IPS-11a (cell line): ENCODE results near the gene UVSSA.
"Not testable (repeated sequence)": the region's sequence is repeated elsewhere in the genome, so short reads cannot be mapped to it uniquely, and the experiment has no call there.

Source experiments
- H3K4me3 ChIP-seq: one replicate; pipeline ENCODE4 v1.5.1; 2013; ENCODE audit warnings: low read depth, low read length, control low read depth

The UVSSA gene

GRCh38 chr4:1329408-1330371 lies 17.3 kb upstream of the UVSSA start:
- no peak overlapping the region for H3K4me3 ChIP-seq

- H3K4me3 ChIP-seq = no peak overlapping the region
Measured at GRCh38 chr4:1330761-1331590, 16.0 kb upstream of the UVSSA start.

GRCh38 chr4:1331591-1332353 lies 15.2 kb upstream of the UVSSA start:
- H3K4me3 ChIP-seq = no peak overlapping the region

DNA sequence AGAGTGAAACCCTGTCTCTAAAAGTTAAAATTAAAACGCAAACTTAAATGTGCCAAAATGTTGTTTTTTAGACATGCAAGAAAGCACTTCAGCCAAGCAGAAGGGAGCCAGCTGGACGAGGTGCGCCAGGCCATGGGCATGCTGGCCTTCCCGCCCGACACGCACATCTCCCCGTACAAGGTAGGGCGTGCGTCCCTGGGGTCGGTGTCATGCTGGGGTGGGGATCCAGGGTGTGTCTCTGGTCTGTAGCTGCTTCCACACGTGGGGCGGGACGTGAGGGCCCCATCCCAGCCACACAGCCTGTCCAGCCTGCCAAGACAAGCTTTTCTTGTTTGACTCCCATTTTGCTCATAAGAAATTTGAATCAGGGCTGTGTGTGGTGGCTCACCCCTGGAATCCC lies 14.3 kb upstream of the UVSSA start:
- no peak overlapping the region for H3K4me3 ChIP-seq

DNA sequence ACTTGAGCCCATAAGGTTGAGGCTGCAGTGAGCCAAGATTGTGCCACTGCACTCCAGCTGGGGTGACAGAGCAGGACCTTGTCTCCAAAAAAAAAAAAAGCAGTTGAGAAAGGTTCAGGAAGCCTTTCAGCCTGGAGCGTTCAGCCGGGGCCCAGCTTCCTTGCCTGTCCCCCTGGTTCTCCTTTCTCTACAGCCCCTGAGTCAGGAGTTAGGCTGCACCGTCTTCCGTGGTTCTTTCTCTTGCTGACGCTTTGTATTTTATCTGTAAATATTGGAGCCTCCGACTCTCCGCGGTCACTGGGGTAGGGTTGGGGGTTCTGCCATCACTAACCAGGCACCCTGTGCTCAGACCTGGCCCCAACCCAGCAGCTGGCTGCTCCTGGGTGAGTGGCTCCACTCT lies 13.8 kb upstream of the UVSSA start:
- H3K4me3 ChIP-seq = no peak overlapping the region

DNA sequence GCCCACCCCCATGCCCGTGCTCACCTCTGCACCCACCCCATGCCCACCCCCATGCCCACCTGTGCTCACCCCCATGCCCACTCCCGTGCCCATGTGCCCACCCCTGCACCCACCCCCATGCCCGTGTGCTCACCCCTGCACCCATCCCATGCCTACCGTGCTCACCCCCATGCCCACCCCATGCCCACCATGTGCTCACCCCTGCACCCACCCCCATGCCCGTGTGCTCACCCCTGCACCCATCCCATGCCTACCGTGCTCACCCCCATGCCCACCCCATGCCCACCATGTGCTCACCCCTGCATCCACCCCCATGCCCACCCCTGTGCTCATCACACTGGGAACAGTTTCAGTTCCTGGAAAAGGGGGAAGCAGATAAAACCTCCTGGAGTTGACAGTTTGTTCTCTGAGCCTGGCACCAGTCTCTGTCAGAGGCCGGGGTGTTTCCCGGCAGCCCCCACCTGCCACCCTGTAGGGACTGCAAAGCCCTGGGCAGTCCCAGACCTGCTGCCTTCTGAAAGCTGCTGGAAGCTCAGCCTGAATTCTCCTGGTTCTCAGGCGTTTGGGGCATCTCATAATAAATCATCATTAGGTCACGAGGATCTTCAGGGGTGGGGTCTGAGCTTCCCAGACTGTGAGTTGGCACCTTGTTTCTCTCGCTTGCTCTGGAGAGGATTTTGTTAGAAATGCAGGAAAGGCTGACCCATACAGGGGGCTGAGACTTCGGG lies 13.0 kb upstream of the UVSSA start:
- H3K4me3 ChIP-seq = not testable (repeated sequence)

DNA sequence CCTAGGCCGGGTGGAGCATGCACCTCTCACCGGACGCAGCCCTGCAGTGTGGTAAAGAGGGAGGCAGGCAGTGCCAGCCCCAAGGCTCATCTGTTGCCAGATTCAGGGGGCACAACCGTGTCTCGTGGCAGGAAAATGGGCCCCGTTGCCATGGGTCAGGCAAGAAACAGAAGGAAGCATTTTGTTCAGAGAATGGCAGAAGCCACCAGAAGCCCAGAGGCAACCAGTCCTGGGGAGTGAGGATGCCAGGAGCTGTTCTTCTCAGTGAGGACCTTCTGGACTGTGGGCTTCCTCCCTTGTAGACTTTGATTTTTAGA lies 12.5 kb upstream of the UVSSA start:
- H3K4me3 ChIP-seq = no peak overlapping the region

DNA sequence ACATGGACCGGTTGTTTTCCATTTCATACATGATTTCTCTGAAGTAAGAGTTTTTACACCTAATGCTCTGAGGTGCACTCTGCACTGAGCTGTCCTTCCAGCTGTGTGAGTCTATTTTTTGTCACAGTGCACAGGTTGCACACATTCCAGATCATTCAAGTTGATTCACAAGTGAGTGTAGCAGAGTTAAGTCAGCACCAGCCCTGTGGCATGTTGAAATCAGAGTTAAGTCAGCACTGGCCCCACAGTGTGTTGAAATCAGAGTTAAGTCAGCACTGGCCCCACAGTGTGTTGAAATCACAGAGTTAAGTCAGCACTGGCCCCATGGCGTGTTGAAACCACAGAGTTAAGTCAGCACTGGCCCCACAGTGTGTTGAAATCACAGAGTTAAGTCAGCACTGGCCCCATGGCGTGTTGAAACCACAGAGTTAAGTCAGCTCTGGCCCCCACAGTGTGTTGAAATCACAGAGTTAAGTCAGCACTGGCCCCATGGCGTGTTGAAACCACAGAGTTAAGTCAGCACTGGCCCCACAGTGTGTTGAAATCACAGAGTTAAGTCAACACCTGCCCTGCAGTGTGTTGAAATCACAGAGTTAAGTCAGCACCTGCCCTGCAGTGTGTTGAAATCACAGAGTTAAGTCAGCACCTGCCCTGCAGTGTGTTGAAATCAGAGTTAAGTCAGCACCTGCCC lies 11.7 kb upstream of the UVSSA start:
- not testable (repeated sequence) for H3K4me3 ChIP-seq

DNA sequence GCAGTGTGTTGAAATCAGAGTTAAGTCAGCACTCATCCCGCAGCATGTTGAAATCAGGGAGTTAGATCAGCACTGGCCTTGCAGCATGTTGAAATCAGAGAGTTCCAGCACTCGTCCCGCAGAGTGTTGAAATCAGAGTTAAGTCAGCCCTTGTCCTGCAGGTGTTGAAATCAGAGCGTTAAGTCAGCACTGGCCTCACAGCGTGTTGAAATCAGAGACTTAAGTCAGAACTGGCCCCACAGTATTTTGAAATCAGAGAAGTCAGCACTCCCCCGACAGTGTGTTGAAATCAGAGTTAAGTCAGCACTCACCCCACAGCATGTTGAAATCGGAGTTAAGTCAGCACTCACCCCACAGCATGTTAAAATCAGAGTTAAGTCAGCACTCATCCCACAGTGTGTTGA lies 10.9 kb upstream of the UVSSA start:
- no peak overlapping the region for H3K4me3 ChIP-seq

DNA sequence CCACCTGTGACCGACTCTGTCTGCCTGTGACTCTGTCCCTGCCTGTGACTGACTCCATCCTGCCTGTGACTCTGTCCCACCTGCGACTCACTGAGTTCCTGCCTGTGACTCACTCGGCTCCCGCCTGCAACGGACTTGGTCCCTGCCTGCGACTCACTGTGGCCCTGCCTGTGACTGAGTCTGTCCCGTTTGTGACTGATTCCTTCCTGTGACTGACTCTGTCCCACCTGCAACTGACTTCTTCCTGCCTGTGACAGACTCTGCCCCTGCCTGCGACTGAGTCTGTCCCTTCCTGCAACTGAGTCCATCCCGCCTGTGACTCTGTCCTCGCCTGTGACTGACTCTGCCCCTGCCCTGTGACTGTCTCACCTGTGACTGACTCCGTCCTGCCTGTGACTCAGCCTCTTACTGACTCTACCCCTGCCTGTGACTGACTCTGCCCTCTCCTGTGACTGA lies 9.6 kb upstream of the UVSSA start:
- no peak overlapping the region for H3K4me3 ChIP-seq

DNA sequence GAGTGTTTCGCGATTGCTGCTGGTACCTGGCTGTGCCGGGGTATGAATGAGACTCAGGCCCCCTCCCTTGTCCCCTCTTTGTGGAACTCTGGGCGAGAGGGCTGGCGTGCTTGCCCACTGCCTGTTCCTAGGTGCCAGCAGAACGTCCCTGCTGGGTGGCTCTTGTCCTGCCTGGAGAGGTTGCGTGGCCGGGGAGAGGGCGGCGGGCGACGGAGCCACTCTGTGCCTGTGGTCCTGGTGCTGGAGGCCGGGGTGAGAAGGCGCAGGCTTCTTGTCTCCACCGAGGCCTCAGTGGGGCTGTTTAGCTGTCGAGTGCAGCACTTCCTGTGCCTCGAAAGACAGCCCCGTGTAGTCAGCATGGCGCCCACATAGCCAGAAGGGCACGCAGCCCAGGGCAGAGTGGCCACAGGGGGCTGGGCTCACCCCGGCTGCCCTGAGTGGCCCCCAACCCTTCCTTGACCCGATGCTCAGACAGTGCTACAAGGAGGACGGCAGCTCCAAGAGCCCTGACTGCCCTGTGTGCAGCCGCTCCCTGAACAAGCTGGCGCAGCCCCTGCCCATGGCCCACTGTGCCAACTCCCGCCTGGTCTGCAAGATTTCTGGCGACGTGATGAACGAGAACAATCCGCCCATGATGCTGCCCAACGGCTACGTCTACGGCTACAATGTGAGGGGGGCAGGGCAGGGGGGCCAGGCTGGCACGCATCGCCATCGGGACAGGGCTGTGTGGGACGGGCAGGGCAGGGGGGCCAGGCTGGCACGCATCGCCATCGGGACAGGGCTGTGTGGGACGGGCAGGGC lies 8.9 kb upstream of the UVSSA start:
- no peak overlapping the region for H3K4me3 ChIP-seq

DNA sequence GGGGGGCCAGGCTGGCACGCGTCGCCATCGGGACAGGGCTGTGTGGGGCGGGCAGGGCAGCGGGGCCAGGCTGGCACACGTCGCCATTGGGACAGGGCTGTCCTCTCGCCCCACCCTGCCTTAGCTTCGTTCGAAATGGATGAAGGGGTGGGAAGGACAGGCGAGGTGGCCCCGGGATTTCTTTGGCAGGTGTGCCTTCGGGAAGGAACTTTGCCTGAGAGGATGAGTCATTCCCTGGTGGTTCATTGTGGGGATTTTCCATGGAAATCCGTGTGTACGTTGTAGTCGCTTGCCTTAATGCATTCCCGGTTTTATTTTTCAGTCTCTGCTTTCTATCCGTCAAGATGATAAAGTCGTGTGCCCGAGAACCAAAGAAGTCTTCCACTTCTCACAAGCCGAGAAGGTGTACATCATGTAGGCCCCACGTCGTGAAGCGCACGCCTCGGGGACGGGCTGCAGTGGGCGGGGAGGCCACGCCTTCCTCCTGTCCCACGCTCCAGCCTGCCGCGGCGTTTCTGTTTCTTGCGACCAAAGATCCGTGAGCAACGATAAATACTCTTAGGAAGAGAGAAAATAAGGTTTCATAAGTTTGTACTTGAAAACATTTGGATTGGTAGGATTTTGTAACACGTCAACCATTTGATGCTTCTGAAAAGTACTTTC lies 8.1 kb upstream of the UVSSA start:
- H3K4me3 ChIP-seq = no peak overlapping the region

GRCh38 chr4:1339489-1339888 lies 7.5 kb upstream of the UVSSA start:
- no peak overlapping the region for H3K4me3 ChIP-seq

DNA sequence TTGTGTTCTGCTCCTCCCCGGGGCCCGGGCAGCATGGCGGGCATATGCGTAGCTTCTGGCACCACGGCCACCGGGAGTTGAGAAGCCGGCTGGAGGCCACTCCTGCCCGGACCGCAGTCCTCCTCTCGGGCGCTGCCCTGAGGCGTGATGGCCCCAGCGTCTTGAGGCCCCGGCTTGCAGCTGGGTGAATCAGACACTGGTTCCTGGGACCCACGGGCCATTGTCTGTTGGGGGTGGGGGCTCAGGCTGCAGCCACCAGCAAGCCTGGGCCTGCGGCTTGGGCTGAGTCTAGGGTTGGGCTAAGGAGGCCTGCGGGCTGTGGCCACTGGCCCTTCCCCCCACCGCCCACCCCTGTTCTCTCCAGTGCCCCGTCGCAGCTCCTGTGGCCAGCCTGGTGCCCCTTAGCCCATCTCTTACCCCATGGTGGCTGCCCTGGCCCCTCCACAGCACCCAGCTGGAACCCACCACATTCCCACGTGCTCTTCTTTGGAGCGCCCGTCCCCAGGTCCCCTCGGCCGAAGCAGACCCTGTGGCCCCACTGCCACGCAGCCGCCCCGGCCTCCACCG lies 6.7 kb upstream of the UVSSA start:
- no peak overlapping the region for H3K4me3 ChIP-seq

- no peak overlapping the region for H3K4me3 ChIP-seq
Measured at GRCh38 chr4:1340861-1341260, 6.1 kb upstream of the UVSSA start.

- no peak overlapping the region for H3K4me3 ChIP-seq
Measured at GRCh38 chr4:1342003-1342402, 5.0 kb upstream of the UVSSA start.

DNA sequence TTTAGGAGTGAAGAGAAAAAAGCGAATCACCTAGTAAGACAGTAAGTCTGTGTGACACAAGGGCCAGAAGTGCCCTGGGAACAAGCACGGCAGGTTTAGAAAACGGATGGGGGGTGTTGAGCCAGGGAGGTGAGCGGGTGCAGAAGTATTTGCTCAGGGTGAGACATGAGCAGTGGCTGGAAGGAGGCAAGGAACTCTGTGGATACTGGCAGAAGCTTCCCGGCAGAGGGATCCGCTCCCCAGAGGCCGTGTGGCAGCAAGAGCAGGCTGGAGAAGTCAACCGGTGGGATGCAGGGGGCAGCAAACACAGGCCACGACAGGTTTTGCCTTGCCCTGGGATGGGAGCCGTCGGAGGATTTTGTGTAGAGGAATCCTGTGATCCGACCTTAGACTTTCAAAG lies 2.3 kb upstream of the UVSSA start:
- no peak overlapping the region for H3K4me3 ChIP-seq
